NCI-H345 treated with DMSO at 0.1 percent for 48 hours (cell line): ENCODE data around the gene CDK5RAP2.

Experiments
- DNase-seq: peaks from one replicate; lab custom pipeline; 2025; ENCODE audit not compliant: unreplicated experiment; lab: John Stamatoyannopoulos, UW

Gene CDK5RAP2

GRCh38 chr9:120405860-120406259 lies 174.1 kb downstream of the CDK5RAP2 start:
- no peak for DNase-seq

DNA sequence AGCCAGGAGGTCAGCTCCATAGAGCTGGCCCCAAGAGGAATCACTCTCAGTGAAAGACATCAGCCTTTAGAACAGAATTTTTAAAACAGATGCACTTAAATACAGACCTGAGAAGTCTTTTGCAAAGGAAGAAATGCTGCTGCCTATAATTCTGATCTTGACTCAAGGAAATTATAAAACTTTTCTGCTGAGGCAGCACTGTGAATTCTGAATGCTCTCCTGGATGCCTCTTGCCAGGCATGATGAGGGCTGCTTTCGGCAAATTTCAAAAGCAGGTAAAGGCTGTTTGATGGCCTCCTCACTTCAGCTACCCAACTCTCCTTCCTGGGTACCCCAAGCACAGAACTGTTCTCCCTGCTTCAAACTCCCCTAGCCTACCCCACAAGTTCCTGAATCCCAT lies 174.8 kb downstream of the CDK5RAP2 start:
- no peak for DNase-seq

DNA sequence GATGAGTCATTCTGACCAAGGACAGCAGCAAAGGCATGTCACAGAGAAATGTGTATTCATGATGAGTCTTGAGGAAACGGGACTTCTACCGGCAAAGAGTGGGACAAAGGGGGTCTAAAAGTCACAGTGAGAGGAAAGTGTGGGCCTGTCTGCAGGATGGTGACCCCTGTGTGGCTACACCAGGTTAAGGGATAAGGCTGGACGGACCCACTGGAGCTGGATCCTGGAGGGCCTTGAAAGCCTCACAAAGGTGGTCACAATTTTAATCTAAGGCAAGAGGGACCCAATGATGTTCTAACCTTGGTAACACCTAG lies 176.5 kb downstream of the CDK5RAP2 start:
- DNase-seq = no peak

DNA sequence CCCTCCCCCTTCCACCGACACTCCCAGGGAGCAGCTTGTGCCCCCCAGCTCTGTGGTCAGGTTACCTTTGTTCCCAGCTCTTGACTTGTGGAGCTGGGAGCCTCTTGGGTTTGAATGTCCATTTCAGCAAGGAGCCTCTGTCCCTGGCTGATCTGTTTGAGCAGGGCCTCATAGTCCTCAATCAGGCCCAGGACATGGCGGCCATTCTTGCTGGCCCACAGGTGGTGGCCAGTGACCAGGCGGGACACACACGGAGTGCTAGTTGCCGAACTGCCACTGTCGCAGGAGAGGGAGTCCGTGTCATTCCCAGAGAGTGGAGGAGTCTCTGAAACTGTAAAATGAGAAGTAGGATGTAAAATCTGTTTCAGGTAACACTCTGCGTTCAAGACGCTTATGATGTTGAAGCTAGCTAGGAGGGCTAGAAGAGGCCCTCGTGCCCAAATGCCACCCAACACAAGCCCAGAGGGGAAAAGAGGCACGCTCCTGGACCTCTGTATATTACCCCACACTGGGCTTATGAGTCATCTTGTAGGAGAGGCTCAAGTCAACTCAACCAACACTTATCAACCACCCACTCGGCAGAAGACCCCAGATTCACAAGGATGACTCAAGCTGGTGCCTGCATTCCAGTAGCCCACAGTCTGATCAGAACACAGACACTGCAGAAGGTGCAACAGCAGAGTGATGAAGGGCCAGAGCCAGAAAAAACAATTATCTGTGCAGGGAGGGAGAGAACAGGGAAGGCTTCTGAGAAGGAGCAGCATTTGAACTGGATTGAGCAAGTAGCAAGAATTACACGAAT lies 177.0 kb downstream of the CDK5RAP2 start:
- DNase-seq = no peak

DNA sequence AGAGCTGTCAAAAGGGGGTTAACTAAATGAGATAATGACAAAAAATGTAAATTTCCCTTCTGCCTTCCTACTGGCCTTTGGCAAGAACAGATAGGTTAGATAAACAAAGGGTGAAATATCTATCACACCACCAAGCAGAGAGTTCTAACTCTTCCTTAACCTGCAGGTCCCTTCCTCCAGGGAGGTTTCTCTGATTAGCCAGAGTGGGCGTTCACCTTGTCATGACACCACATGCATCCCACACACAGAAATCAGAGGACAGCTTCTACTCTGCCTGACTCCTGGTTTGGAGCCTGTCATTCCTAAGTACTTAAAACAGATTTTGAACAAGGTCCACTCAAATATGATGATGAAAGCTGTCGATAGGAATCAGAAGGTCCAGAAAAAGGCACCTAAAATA lies 180.0 kb downstream of the CDK5RAP2 start:
- no peak for DNase-seq

GRCh38 chr9:120398286-120398685 lies 181.7 kb downstream of the CDK5RAP2 start:
- no peak for DNase-seq

GRCh38 chr9:120397453-120397852 lies 182.5 kb downstream of the CDK5RAP2 start:
- DNase-seq = no peak

GRCh38 chr9:120396931-120397330 lies 183.0 kb downstream of the CDK5RAP2 start:
- DNase-seq = no peak

GRCh38 chr9:120396418-120396817 lies 183.5 kb downstream of the CDK5RAP2 start:
- DNase-seq = no peak

GRCh38 chr9:120395376-120395775 lies 184.6 kb downstream of the CDK5RAP2 start:
- no peak for DNase-seq

DNA sequence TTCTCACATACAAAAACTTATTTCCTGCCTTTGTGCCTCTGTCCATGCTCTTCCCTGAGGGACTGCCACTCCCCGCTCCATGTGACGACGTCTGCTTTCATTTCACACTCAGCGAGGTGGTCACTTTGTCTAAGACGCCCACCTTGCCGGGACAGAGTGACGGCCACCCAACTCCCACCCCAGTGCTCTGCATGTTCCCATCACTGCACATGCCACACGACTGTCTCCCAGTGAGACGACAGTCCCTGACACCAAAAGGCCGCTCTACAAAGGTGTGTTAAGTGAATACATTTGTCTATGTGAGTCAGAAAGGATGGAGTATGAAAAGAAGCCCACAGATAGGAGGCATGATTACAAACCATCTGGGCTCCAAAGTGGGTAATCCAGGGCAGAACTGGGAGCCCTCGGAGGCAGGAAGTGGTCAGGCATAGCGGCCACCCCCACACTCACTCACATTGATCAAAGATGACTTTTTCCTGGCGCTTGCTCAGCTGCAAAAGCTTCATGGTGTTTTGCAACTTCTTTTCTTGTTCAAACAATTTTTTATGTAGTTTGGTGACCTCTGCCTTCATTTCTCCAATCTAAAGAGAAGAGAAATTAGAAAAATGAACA lies 185.8 kb downstream of the CDK5RAP2 start:
- DNase-seq = no peak

GRCh38 chr9:120393386-120394057 lies 186.4 kb downstream of the CDK5RAP2 start:
- DNase-seq = no peak

DNA sequence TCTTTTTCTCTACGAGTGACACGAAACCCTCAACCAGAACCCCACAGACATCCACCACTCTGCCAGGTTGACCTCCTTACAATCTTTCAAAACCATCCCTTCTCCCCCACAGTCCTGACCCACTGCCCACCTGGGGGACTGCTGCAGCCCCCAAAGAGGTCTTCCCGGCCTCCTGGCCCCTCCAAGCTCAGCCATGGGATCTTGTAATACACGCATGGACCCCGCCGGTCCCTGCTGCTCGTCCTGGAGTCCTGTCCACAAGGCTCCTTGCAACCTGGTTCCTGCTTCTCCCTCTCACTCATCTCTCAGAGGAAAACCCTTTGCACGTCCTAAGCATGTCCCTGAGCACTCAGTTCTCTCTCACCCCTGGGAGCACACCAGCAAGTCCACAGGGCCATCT lies 187.3 kb downstream of the CDK5RAP2 start:
- no peak for DNase-seq

DNA sequence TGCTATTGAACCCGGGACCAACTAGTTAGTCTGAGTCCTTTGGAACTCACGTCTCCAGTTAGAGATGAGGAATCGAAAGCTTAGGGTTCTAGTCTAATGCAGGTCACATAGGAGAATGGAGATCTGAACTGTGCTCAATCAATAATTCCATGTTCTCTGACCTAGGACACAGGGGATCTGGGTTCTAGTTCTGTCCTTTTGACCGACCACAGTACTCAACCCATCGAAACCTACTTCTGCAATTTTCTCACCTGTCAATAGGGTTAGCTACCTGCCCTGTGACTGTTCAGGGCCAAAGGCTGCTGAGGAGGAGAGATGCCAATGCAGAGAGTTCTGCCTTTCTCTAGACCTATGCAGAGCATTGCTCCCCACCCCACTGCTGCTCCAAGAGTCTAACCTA lies 187.7 kb downstream of the CDK5RAP2 start:
- no peak for DNase-seq

GRCh38 chr9:120391691-120392090 lies 188.3 kb downstream of the CDK5RAP2 start:
- DNase-seq = no peak

DNA sequence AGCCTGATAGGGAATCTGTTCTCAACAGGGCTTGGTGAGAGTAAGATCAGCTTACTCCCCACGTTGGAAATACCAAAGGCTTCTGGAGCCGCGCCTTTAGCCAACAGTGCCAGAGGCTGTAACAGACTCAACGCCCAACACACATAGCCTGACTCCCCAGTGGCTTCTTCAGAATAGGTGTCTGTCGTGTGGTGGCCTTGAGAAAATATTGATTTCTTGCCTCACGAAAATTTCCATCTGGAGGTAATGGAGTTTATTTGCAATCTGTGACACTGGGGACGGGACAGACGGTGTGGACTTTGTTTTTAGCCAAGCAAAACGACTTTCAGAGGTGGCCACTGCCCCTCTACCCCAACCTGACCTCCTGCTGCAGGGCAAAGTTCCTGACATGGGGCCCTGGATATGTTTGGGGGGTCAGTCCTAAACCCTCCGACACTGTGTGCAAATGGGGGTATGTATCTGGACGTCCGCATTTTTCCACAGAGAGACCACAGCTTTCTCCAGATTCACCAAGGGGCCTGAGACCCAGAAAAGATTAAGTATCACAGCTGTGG lies 189.3 kb downstream of the CDK5RAP2 start:
- no peak for DNase-seq

GRCh38 chr9:120389867-120390266 lies 190.1 kb downstream of the CDK5RAP2 start:
- no peak for DNase-seq

DNA sequence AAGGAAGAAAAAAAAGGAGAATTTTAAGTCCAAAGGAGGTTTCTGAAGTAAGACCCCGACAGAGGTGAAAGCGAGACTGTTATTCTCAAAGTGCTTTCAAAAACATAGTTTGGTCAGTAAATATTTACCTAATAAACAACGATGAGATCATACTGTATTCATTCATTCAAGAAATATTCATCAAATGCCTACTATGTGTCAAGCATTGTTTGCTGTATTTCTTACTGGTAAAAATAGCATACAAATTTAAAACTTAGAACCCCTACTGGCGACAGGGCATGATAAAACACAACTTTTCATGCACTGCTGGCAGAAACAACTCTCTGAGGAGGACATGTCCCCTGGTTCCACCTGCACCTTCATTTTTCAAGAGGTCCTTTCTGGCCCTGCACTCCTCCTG lies 190.7 kb downstream of the CDK5RAP2 start:
- no peak for DNase-seq

DNA sequence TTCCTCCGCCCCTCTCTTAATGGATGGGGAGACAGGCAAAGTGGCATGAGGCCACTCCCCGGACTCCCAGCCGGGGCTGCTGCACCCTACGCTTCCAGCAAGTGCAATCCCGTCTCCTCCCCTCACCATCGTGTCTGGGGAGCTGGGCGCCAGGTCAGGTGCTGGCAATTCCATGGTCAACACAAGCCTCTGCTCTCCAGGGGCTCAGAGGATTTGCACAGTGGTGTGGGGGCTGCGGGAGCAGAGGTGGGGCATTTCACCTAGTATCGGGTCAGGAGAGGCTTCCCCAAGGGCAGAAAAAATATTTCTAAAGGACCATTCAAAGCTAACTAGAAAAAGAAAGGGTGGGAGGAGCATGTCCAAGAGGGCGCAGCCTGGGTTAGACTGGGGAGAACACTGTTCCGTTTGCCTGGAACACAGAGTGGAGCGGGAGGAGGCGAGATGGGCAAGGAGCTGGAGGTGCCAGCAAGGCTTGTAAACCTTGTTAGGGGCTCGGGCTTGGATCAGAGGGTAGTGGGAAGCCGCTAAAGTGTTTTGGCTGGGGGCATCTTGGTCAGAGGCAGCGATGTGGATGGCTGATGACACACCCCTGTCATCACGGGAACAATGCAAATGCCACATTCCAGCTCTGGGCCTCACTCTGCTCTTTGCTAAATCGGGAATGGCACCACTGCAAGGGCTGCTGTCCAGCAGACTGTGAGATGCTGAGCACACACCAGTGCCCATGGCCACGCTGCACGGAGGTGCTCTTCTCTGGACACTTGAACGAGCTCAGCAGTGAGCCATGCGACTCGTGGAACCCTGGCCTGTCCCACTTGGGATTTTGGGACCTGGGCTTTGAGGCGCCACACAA lies 191.7 kb downstream of the CDK5RAP2 start:
- no peak for DNase-seq

DNA sequence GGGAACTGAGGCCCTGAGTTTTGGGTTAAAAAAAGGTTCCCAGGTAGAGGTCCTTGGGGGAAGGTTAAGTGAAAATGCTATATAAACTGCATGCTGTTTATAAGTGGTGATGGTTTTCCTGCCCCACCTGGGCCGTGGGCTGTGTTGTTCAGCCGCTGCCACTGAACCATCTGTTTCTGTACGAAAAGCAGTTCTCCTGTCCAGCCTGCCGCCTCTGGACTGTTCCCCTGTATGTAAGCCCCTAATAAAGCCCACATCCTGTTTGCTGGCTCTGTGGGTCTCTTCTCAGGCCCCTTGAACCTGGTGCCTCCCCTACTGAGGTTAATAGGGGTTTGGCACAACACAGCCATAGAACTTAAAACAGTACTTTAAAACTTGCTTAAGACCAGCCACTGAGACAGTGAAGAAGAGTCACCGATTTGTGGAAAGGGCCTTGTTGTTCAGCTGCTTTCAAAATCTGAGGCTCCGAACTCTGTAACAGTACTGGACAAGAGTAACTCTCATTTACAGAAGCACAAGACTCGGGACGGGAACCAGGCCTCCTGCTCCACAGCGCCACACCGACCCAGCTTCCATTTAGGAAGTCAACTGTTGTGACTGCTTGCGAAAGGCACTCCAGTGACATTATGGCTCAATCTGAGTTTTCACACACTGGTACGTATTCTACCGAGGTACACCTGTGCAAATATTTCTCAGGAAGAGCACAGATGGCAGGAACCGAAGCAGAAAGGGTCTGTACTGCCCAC lies 192.5 kb downstream of the CDK5RAP2 start:
- DNase-seq = peak; percentile 94
